ENCODE measurements around the gene SH3GL3.

SH3GL3 gene

GRCh38 chr15:83546512-83546888 is 99.4 kb downstream of the SH3GL3 start:
- TF ChIP-seq CTCF (IDR thresholded peaks at IDR 0.05; ENCODE audit: insufficient read depth, missing control alignments): no peak

GRCh38 chr15:83547168-83547567 is 100.0 kb downstream of the SH3GL3 start:
- FAIRE-seq (no peak), DNase-seq (ENCODE audit: insufficient read length, low spot score) (no peak)
- TF ChIP-seq CTCF (IDR thresholded peaks at IDR 0.05; ENCODE audit: insufficient read depth, missing control alignments): no peak

More at GRCh38 chr15:83546512-83546888, 99.4 kb downstream of the SH3GL3 start:
- FAIRE-seq (no peak), DNase-seq (ENCODE audit: insufficient read length, low spot score) (no peak)

- no peak for FAIRE-seq
- no peak for DNase-seq (ENCODE audit: insufficient read length, low spot score)
- no peak for TF ChIP-seq CTCF (IDR thresholded peaks at IDR 0.05; ENCODE audit: insufficient read depth, missing control alignments)
Measured at GRCh38 chr15:83549623-83550022, 102.5 kb downstream of the SH3GL3 start.

- FAIRE-seq: no peak
- DNase-seq (ENCODE audit: insufficient read length, low spot score): no peak
- no peak for TF ChIP-seq CTCF (IDR thresholded peaks at IDR 0.05; ENCODE audit: insufficient read depth, missing control alignments)
Measured at GRCh38 chr15:83554558-83554957, 107.4 kb downstream of the SH3GL3 start.

- no peak for FAIRE-seq
- no peak for TF ChIP-seq CTCF (IDR thresholded peaks at IDR 0.05; ENCODE audit: insufficient read depth, missing control alignments)
- DNase-seq (ENCODE audit: insufficient read length, low spot score): no peak
Measured at GRCh38 chr15:83555383-83555782, 108.2 kb downstream of the SH3GL3 start.

- no peak for TF ChIP-seq CTCF (IDR thresholded peaks at IDR 0.05; ENCODE audit: insufficient read depth, missing control alignments)
- no peak for FAIRE-seq
- DNase-seq (ENCODE audit: insufficient read length, low spot score): no peak
Measured at GRCh38 chr15:83556068-83556467, 108.9 kb downstream of the SH3GL3 start.

GRCh38 chr15:83556754-83557153 is 109.6 kb downstream of the SH3GL3 start:
- FAIRE-seq (no peak), DNase-seq (ENCODE audit: insufficient read length, low spot score) (no peak)
- no peak for TF ChIP-seq CTCF (IDR thresholded peaks at IDR 0.05; ENCODE audit: insufficient read depth, missing control alignments)
